ENCODE data around the gene RFX7.

Gene RFX7

DNA sequence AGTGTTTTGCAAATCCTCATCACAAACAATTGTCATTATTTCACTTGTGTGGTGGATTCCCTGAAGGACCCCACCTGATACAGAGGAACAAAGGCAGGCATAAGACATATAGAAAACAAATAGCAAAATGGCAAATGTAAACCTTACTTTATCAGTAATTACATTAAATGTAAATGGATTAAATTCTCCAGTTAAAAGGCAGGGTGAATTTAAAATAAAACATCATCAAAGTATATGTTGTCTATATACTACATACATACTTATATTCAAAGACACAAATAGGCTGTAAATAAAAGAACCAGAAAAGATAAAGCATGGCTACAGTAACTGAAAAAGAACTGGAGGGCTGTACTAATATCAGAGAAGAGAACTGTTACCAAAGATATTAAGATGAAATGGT is 117.3 kb downstream of the RFX7 start:
- no peak for DNase-seq (ENCODE audit: low read depth)

DNA sequence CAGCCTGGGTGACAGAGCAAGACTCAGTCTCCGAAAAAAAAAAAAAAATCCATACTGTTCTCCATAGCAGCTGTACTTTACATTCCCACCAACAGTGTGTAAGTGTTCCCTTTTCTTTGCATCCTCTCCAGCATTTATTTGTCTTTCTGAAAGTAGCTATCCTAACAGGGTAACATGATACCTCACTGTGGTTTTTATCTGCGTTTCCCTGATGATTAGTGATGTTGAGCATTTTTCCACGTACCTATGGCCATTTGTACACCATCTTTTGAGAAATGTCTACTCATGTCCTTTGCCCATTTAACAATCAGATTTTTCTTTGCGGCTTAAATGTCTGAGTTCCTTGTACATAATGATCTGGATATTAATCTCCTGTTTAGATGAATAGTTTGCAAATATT is 119.3 kb downstream of the RFX7 start:
- no peak for DNase-seq (ENCODE audit: low read depth)

- no peak for DNase-seq (ENCODE audit: low read depth)
Observed at GRCh38 chr15:56105855-56106254, 137.8 kb downstream of the RFX7 start.

GRCh38 chr15:56102441-56102840 is 141.2 kb downstream of the RFX7 start:
- no peak for DNase-seq (ENCODE audit: low read depth)

DNA sequence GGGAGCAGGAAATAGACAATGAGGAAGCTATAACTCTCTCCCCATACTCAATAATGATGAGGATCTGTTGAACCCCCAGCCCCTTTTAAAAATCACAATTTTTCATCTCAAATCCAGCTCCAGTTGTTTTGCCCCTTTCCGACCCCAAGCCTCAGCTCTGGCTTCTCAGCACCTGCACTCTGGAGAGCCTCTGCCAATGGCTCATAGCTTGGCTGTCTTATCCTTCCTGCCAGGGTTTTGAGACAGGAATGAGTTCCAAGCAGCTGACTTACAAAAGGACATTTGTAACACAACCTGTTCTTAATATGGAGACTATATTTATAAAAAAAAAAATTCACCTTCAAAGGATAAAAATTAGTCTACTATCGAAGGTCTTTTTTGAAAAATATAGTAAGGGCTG is 144.4 kb downstream of the RFX7 start:
- DNase-seq (ENCODE audit: low read depth): no peak

- DNase-seq (ENCODE audit: low read depth): no peak
Observed at GRCh38 chr15:56098195-56098863, 145.3 kb downstream of the RFX7 start.

- DNase-seq (ENCODE audit: low read depth): no peak
Observed at GRCh38 chr15:56095406-56095805, 148.3 kb downstream of the RFX7 start.

DNA sequence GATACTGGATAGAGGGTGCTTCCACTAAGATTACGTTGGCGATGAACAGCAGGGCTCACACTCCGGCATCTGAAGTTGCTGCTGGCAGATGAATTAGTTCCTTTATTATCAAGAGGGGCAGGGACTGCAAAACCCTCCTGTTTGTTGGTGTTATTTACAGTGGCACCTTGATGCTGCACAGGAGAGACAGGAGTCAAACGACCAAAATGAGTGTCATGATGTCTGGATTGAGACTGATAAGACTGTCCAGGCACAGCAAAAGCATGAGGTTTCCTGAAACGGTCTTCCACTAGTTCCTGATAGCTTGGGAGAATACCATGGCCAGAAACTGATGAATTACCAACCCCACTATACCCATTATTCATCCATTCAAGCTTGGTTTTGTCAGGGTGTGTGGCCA is 149.5 kb downstream of the RFX7 start:
- no peak for DNase-seq (ENCODE audit: low read depth)

GRCh38 chr15:56088389-56088788 is 155.3 kb downstream of the RFX7 start:
- DNase-seq (ENCODE audit: low read depth): no peak

DNA sequence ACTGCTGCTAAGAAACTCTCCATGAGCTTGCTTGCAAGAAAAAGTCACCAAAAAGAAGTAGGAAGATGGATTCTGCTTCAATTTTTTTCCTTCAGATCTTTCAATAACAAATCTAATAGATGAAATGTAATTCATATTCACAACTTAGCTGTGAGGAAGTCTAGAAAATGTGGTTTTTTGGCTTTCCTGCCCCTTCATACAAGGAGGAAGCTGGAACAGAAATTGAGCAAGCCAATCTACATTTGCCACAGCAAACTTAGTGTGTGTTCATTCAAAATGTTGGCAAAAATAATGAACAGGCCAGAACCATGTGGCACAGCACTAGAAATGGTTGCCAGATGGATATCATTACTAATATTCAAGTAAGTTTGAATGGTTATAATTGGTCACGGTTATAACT is 157.1 kb downstream of the RFX7 start:
- DNase-seq (ENCODE audit: low read depth): no peak

GRCh38 chr15:56082263-56082761 is 161.4 kb downstream of the RFX7 start:
- DNase-seq (ENCODE audit: low read depth): no peak

GRCh38 chr15:56077081-56077480 is 166.6 kb downstream of the RFX7 start:
- no peak for DNase-seq (ENCODE audit: low read depth)

GRCh38 chr15:56076640-56077039 is 167.0 kb downstream of the RFX7 start:
- no peak for DNase-seq (ENCODE audit: low read depth)

DNA sequence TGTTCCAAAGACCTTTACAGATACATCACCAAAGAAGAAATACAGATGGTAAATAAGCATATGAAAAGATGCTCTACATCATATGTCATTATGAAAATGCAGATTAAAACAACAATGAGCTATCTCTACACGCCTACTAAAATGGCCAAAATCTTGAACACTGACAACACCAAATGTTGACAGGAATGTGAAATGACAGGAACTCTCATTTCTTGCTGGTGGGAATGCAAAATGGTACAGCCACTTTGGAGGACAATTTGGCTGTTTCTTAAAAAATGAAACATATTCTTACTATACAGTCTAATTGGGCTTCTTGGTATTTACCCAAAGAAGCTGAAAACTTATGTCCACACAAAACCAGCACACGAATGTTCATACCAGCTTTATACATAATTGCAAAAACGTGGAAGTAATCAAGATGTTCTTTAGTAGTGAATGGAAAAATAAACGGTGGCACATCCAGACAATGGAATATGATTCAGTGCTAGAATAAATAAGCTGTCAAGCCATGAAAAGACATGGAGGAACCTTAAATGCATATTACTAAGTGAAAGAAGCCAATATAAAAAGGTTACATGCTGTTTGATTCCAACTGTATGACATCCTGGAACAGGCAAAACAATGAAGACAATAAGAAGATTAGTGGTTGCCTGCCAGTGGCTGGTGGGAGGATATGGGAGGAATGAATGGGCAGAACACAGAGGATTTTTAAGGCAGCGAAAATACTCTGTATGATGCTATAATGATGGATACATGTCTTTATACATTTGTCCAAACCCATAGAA is 169.0 kb downstream of the RFX7 start:
- no peak for DNase-seq (ENCODE audit: low read depth)

DNA sequence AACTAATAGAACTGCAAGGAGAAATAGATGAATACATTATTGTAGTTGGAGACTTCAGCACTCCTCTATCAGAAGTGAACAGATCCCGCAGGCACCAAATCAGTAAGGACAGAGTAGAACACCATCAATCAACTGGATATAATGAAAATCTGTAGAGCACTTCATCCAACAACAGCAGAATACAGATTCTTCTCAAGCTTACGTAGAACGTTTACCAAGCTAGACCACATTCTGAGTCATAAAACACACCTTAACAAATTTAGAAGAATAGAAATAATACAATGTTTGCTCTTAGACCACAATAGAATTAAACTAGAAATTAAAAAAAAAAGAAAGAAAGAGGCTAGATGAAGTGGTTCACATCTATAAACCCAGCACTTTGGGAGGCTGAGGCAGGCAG is 179.5 kb downstream of the RFX7 start:
- DNase-seq (ENCODE audit: low read depth): no peak

DNA sequence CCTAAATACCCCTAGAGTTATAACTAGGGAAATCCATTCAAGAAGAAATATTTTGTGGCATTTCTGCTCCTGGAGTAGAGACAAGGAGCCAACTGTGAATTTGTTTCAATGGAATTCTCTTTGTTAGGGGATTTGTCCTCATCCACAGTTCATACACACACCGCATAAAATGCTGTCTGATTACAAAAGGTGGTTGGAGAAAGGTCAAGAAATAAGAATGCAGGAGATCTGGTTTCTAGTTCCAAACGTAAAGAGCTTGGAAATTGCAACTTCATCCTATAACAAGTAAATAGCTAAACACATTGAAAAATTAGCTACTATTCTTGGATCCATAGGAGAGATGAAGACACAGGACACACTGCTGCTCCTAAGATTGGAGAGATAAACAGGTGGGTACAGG is 184.0 kb downstream of the RFX7 start:
- DNase-seq (ENCODE audit: low read depth): no peak

- DNase-seq (ENCODE audit: low read depth): no peak
Observed at GRCh38 chr15:56058986-56059385, 184.7 kb downstream of the RFX7 start.

DNA sequence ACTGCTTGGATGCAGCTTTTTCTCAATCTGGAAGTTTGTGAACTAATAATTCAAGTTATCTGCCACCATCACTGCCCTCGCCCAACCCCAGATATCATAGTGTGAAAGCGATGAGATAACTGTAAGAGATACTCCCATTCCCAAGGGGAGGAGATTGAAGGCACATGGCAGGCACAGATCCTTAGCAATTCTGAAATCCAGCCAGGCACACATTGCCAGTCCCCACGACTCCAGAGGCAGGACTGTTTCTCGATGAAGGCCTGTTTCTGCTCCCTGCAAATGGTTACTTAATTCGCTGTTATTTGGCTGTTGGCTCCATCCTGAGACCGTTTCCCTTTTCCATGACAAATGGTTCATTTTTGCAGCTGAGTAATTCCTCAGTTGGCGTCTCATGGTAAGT is 187.1 kb downstream of the RFX7 start:
- DNase-seq (ENCODE audit: low read depth): no peak

DNA sequence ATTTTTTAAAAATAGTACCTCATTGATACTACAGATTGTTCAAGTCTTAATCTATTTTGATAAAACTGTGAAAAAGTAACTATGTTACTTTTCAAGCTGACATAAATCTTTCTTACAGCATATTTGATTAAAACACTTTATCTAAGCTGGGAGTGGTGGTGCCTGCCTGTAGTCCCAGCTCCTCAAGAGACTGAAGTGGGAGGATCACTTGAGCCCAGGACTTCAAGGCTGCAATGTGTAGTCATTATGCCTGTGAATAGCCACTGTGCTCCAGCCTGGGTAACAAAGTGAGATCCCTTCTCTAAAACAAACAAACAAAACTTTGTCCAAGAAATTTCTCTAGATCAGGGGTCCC is 190.7 kb downstream of the RFX7 start:
- no peak for DNase-seq (ENCODE audit: low read depth)

DNA sequence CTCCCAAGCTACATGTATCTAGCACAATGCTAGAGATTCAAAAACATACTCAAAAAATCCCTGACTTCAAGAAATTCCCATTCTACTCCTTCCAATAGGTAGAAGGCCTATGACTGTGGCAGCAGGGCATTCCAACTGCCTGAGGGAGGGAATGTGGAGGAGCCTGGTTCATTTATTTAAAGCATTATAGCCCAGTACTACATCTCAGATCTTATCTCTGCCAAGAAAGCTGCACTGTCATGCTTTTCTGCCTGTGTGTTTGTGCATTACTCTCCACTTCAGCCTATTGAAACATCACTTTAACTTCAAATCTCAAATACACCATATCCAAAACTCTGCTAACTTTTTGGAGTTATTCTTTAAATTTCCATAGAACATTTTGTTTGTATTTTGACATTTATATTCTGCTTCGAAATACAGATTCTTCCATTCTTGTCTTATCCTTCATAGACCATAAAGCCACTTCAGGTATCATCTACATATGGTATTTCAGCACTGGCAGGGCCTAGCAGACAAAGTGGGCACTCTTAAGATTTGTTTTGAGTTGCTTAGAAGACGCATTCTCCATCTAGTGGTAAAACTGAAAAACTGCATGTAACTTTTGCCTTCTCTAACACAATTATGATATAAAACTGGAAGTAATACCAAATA is 191.2 kb downstream of the RFX7 start:
- DNase-seq (ENCODE audit: low read depth): peak; percentile 75

- DNase-seq (ENCODE audit: low read depth): no peak
Observed at GRCh38 chr15:56051676-56052075, 192.0 kb downstream of the RFX7 start.

- DNase-seq (ENCODE audit: low read depth): no peak
Observed at GRCh38 chr15:56049577-56049976, 194.1 kb downstream of the RFX7 start.

DNA sequence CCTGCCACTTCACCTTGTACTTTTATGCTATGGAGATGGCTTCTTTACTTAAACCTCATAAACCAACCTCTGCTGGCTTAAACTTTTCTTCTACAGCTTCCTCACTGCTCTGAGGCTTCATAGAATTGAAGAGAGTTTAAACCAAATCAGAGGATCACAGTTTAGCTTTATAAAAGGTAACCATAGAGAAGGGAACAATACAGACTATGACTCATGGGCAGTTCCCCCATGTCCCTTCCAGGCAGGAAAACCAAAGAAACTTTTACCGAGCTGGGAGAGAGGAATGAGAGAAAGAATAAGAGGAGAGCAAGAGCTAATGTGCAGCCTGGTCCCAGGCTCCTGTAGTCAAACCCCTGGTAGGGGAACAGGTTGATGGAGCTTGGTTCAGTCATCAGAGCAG is 196.3 kb downstream of the RFX7 start:
- peak; percentile 38 for DNase-seq (ENCODE audit: low read depth)

Data from EH (cell line).